Panc1 (cell line): ENCODE results near the gene DDC. TPM values are rescaled to one million over a fixed set of nuclear protein-coding genes. Genes with fewer than 3 reads are reported as not detected.

Source experiments
- ATAC-seq: fragments of 200-7000 bp; cut with Tn5 transposase; 2 replicates; pipeline ENCODE4 v1.9.1; 2020; ENCODE audit warnings: mild to moderate bottlenecking, moderate library complexity
- BruUV-seq: library from RNA; stranded (reverse); fragments of 400-500 nt; replicated peaks from 2 replicates; lab custom pipeline; 2021; lab: Mats Ljungman, UMichigan
- CTCF ChIA-PET: fragments of 300-600 bp; sonication (Branson Sonifier 250); formaldehyde crosslinking; loops from one replicate; lab custom pipeline; 2022; ENCODE audit warnings: antibody characterized with exemption; lab: Charles Lee
- POLR2A ChIA-PET: fragments of 300-600 bp; sonication (Branson Sonifier 250); formaldehyde crosslinking; loops from one replicate; lab custom pipeline; 2022; ENCODE audit warnings: antibody characterized with exemption; lab: Charles Lee
- DNase-seq: peaks from one replicate; pipeline ENCODE4 v3.0.0-alpha.2; 2010; ENCODE audit warnings: low read depth, low spot score
- H3K27ac ChIP-seq: 2 replicates; pipeline ENCODE4 v1.5.1; 2011; ENCODE audit warnings: mild to moderate bottlenecking, low read length, inconsistent platforms
- H3K27me3 ChIP-seq: fragments of 200-500 bp; sonication (Bioruptor generic); 2 replicates; pipeline ENCODE4 v1.6.0; 2014; ENCODE audit warnings: low read length, inconsistent platforms; ENCODE audit not compliant: control insufficient read depth, insufficient read depth
- H3K36me3 ChIP-seq: fragments of 200-500 bp; sonication (Bioruptor generic); 2 replicates; pipeline ENCODE4 v1.5.1; 2014; ENCODE audit warnings: inconsistent platforms, mild to moderate bottlenecking, low read length, moderate library complexity; ENCODE audit not compliant: control insufficient read depth, insufficient read depth
- H3K4me1 ChIP-seq: 2 replicates; pipeline ENCODE4 v1.5.1; 2011; ENCODE audit warnings: inconsistent platforms, mild to moderate bottlenecking, low read length, moderate library complexity; ENCODE audit not compliant: control insufficient read depth, insufficient read depth
- H3K4me3 ChIP-seq, 2 experiments: 2 replicates each; pipeline ENCODE4 v1.5.1; 2011 to 2012; ENCODE audit warnings: low read depth in 2 of 2, low read length in 2 of 2, mild to moderate bottlenecking in 2 of 2, inconsistent platforms in 1 of 2, moderate library complexity in 1 of 2
- H3K9me3 ChIP-seq: fragments of 200-500 bp; sonication (Bioruptor generic); 2 replicates; pipeline ENCODE4 v1.5.1; 2014; ENCODE audit warnings: low read depth, mild to moderate bottlenecking, inconsistent platforms, low read length, moderate library complexity; ENCODE audit not compliant: control insufficient read depth, insufficient read depth
- CTCF ChIP-seq: fragments of 450-650 bp; IDR thresholded peaks from 2 replicates; pipeline ENCODE4 v1.5.1; 2017; ENCODE audit warnings: mild to moderate bottlenecking
- POLR2AphosphoS5 ChIP-seq: IDR thresholded peaks from 2 replicates; pipeline ENCODE4 v1.6.1; 2012; ENCODE audit warnings: mild to moderate bottlenecking, low read depth, low read length, moderate library complexity
- REST ChIP-seq, 2 experiments: IDR thresholded peaks; 2 replicates each; pipeline ENCODE4 v1.6.1; 2011 to 2012; ENCODE audit warnings: low read depth in 2 of 2, control low read depth in 1 of 2, low read length in 1 of 2, mild to moderate bottlenecking in 1 of 2, moderate library complexity in 1 of 2; ENCODE audit not compliant: insufficient read depth in 1 of 2
- SIN3A ChIP-seq: IDR thresholded peaks from 2 replicates; pipeline ENCODE4 v1.6.1; 2012; ENCODE audit warnings: low read depth, mild to moderate bottlenecking, low read length, moderate library complexity, borderline replicate concordance; ENCODE audit not compliant: insufficient read depth
- TCF7L2 ChIP-seq: IDR thresholded peaks from 2 replicates; pipeline ENCODE4 v1.6.1; 2011; ENCODE audit warnings: mild to moderate bottlenecking, low read depth, low read length, inconsistent platforms
- in situ Hi-C: cut with HindIII; loops from 2 replicates; pipeline ENCODE4 v1.10.0; 2016; ENCODE audit warnings: low sequenced_read_pairs, low pct_unique_long_range_greater_than_20kb
- intact Hi-C: fragments of 100-400 bp; cut with micrococcal nuclease; formaldehyde crosslinking; loops from one replicate; pipeline ENCODE4 v1.10.0; 2022; ENCODE audit not compliant: unreplicated experiment
- total RNA-seq: library from RNA; stranded (reverse); gene quantifications from one replicate; pipeline ENCODE4 v1.2.1, GENCODE V29; 2021; ENCODE audit not compliant: unreplicated experiment

Gene DDC
- total RNA-seq, 1 experiment from 2014 or later, result not detected

GRCh38 chr7:50416527-50417182 lies 148.6 kb downstream of the DDC start:
- BruUV-seq, result no TSS peak
- CTCF ChIA-PET, result interaction anchor here (0.5 kb wide), 1 partner anchor 211 kb away, joined by 3 read pairs; no protein-coding TSS in a partner anchor
- no peaks in the 10 kb centered on the region for H3K36me3 ChIP-seq
- TF ChIP-seq TCF7L2, result no peak
- no peak for TF ChIP-seq REST (IDR thresholded peaks at IDR 0.05; ENCODE audit: insufficient read depth in 1 of 2, low read depth in 2 of 2, low read length in 1 of 2)
- no peak for ATAC-seq
- POLR2A ChIA-PET, result no interaction called here
- no peak overlapping the region for H3K27ac ChIP-seq
- intact Hi-C loops (no loop called here), in situ Hi-C loops (no loop called here)
- H3K4me3 ChIP-seq, result no peak overlapping the region
- no peaks in the 10 kb centered on the region for H3K27me3 ChIP-seq
- no peaks in the 10 kb centered on the region for H3K9me3 ChIP-seq
- H3K4me1 ChIP-seq, result no peaks in the 10 kb centered on the region
- no peak for DNase-seq

DNA sequence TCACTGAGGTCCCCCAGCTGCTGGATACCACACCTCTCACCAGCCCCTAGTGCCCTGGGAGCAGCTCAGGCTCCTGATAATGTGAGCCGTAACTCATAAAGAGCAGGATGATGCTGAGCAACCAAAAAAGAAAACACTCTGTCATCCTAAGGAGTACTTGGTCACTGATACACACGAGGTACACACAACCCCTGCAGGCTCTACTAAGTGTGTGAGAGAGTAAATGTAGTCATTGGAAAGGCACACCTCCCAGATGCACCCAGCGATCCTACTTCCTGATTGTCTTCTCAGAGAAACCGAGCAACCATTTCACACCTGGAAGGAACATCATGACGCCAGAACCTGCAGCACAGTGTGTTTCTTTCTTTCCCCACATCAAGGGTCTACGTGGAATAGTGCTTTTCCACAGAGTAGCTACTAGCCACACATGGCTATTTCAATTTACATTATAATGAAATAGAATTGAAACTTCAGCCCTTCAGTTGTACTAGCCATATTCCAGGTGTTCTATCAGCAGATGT lies 149.3 kb downstream of the DDC start:
- intact Hi-C loops (no loop called here), in situ Hi-C loops (no loop called here)
- no peaks in the 10 kb centered on the region for H3K9me3 ChIP-seq
- no peak for ATAC-seq
- BruUV-seq, result no TSS peak
- no peak overlapping the region for H3K4me3 ChIP-seq
- H3K27me3 ChIP-seq, result no peaks in the 10 kb centered on the region
- H3K36me3 ChIP-seq, result no peaks in the 10 kb centered on the region
- ChIA-PET POLR2A (no interaction called here), CTCF (interaction anchor here (0.5 to 0.6 kb wide), 2 partner anchors 211 kb away, joined by 3 to 4 read pairs; no protein-coding TSS in a partner anchor)
- DNase-seq, result no peak
- TF ChIP-seq POLR2AphosphoS5, result no peak
- no peak for TF ChIP-seq TCF7L2
- TF ChIP-seq CTCF, result no peak
- TF ChIP-seq SIN3A, result no peak
- no peak for TF ChIP-seq REST (IDR thresholded peaks at IDR 0.05; ENCODE audit: insufficient read depth in 1 of 2, low read depth in 2 of 2, low read length in 1 of 2)
- no peaks in the 10 kb centered on the region for H3K4me1 ChIP-seq
- no peak overlapping the region for H3K27ac ChIP-seq
